Measurements from ENCODE around the gene ABCB6.

The ABCB6 gene

GRCh38 chr2:219245148-219245898, 26.6 kb upstream of the ABCB6 start, which contains the start of the genes GLB1L and STK16:
GLB1L (minus strand) TSS chr2:219245444; CDS start chr2:219243573, 1,871 bp downstream.
STK16 (plus strand) TSS chr2:219245479; CDS start chr2:219246000, 521 bp downstream.
- DNase-seq: peak; percentile 86 to 88

- DNase-seq: no peak
Measured at GRCh38 chr2:219244789-219245147, 26.0 kb upstream of the ABCB6 start.

- no peak for DNase-seq
Measured at GRCh38 chr2:219243291-219243761, 24.6 kb upstream of the ABCB6 start.

- DNase-seq: no peak
Measured at GRCh38 chr2:219234331-219234730, 15.6 kb upstream of the ABCB6 start.

- peak in 1 of 2 donors; percentile 40 for DNase-seq
Measured at GRCh38 chr2:219230059-219230540, 11.3 kb upstream of the ABCB6 start.

- DNase-seq: peak; percentile 98 to 99
Measured at GRCh38 chr2:219229305-219230058, 10.7 kb upstream of the ABCB6 start, which contains the start of the genes ANKZF1 and ATG9A. ANKZF1 (plus strand) TSS chr2:219229806; CDS start chr2:219230258, 452 bp downstream. ATG9A (minus strand) TSS chr2:219229636; CDS start chr2:219228024, 1,612 bp downstream.

- no peak for DNase-seq
Measured at GRCh38 chr2:219228911-219229304, 10.2 kb upstream of the ABCB6 start.

GRCh38 chr2:219228041-219228910, 9.5 kb upstream of the ABCB6 start:
- DNase-seq: no peak

GRCh38 chr2:219225350-219225749, 6.6 kb upstream of the ABCB6 start:
- DNase-seq: no peak

- DNase-seq: no peak
Measured at GRCh38 chr2:219223831-219224610, 5.3 kb upstream of the ABCB6 start.

- no peak for DNase-seq
Measured at GRCh38 chr2:219221957-219222518, 3.3 kb upstream of the ABCB6 start.

- DNase-seq: no peak
Measured at GRCh38 chr2:219220652-219221402, 2.1 kb upstream of the ABCB6 start.

- no peak for DNase-seq
Measured at GRCh38 chr2:219219784-219220532, 1.2 kb upstream of the ABCB6 start.

GRCh38 chr2:219218217-219218731, 484 bp downstream of the ABCB6 start:
- DNase-seq: no peak

GRCh38 chr2:219216535-219216915, 2.2 kb downstream of the ABCB6 start:
- DNase-seq: no peak

GRCh38 chr2:219215871-219216534, 2.8 kb downstream of the ABCB6 start:
- DNase-seq: no peak

- no peak for DNase-seq
Measured at GRCh38 chr2:219214786-219215185, 4.0 kb downstream of the ABCB6 start.

- DNase-seq: no peak
Measured at GRCh38 chr2:219214141-219214540, 4.6 kb downstream of the ABCB6 start.

GRCh38 chr2:219213486-219214071, 5.2 kb downstream of the ABCB6 start:
- no peak for DNase-seq

Measured in CD4-positive, alpha-beta T cell treated with Interferon alpha-2 for 1 hour (primary cell).